Panc1 (cell line): ENCODE data around the gene PRPF18. TPM values are rescaled to one million over a fixed set of nuclear protein-coding genes. Genes with fewer than 3 reads are reported as not detected.

ENCODE experiments used
- ATAC-seq: fragments of 200-7000 bp; cut with Tn5 transposase; 2 replicates; pipeline ENCODE4 v1.9.1; 2020; ENCODE audit warnings: mild to moderate bottlenecking, moderate library complexity
- BruUV-seq: library from RNA; stranded (reverse); fragments of 400-500 nt; replicated peaks from 2 replicates; lab custom pipeline; 2021; lab: Mats Ljungman, UMichigan
- CTCF ChIA-PET: fragments of 300-600 bp; sonication (Branson Sonifier 250); formaldehyde crosslinking; loops from one replicate; lab custom pipeline; 2022; ENCODE audit warnings: antibody characterized with exemption; lab: Charles Lee
- POLR2A ChIA-PET: fragments of 300-600 bp; sonication (Branson Sonifier 250); formaldehyde crosslinking; loops from one replicate; lab custom pipeline; 2022; ENCODE audit warnings: antibody characterized with exemption; lab: Charles Lee
- DNase-seq: peaks from one replicate; pipeline ENCODE4 v3.0.0-alpha.2; 2010; ENCODE audit warnings: low read depth, low spot score
- H3K27ac ChIP-seq: 2 replicates; pipeline ENCODE4 v1.5.1; 2011; ENCODE audit warnings: mild to moderate bottlenecking, low read length, inconsistent platforms
- H3K27me3 ChIP-seq: fragments of 200-500 bp; sonication (Bioruptor generic); 2 replicates; pipeline ENCODE4 v1.6.0; 2014; ENCODE audit warnings: low read length, inconsistent platforms; ENCODE audit not compliant: control insufficient read depth, insufficient read depth
- H3K36me3 ChIP-seq: fragments of 200-500 bp; sonication (Bioruptor generic); 2 replicates; pipeline ENCODE4 v1.5.1; 2014; ENCODE audit warnings: inconsistent platforms, mild to moderate bottlenecking, low read length, moderate library complexity; ENCODE audit not compliant: control insufficient read depth, insufficient read depth
- H3K4me1 ChIP-seq: 2 replicates; pipeline ENCODE4 v1.5.1; 2011; ENCODE audit warnings: inconsistent platforms, mild to moderate bottlenecking, low read length, moderate library complexity; ENCODE audit not compliant: control insufficient read depth, insufficient read depth
- H3K4me3 ChIP-seq, 2 experiments: 2 replicates each; pipeline ENCODE4 v1.5.1; 2011 to 2012; ENCODE audit warnings: low read depth in 2 of 2, low read length in 2 of 2, mild to moderate bottlenecking in 2 of 2, inconsistent platforms in 1 of 2, moderate library complexity in 1 of 2
- H3K9me3 ChIP-seq: fragments of 200-500 bp; sonication (Bioruptor generic); 2 replicates; pipeline ENCODE4 v1.5.1; 2014; ENCODE audit warnings: low read depth, mild to moderate bottlenecking, inconsistent platforms, low read length, moderate library complexity; ENCODE audit not compliant: control insufficient read depth, insufficient read depth
- CTCF ChIP-seq: fragments of 450-650 bp; IDR thresholded peaks from 2 replicates; pipeline ENCODE4 v1.5.1; 2017; ENCODE audit warnings: mild to moderate bottlenecking
- POLR2AphosphoS5 ChIP-seq: IDR thresholded peaks from 2 replicates; pipeline ENCODE4 v1.6.1; 2012; ENCODE audit warnings: mild to moderate bottlenecking, low read depth, low read length, moderate library complexity
- SIN3A ChIP-seq: IDR thresholded peaks from 2 replicates; pipeline ENCODE4 v1.6.1; 2012; ENCODE audit warnings: low read depth, mild to moderate bottlenecking, low read length, moderate library complexity, borderline replicate concordance; ENCODE audit not compliant: insufficient read depth
- TCF7L2 ChIP-seq: IDR thresholded peaks from 2 replicates; pipeline ENCODE4 v1.6.1; 2011; ENCODE audit warnings: mild to moderate bottlenecking, low read depth, low read length, inconsistent platforms
- in situ Hi-C: cut with HindIII; loops from 2 replicates; pipeline ENCODE4 v1.10.0; 2016; ENCODE audit warnings: low sequenced_read_pairs, low pct_unique_long_range_greater_than_20kb
- intact Hi-C: fragments of 100-400 bp; cut with micrococcal nuclease; formaldehyde crosslinking; loops from one replicate; pipeline ENCODE4 v1.10.0; 2022; ENCODE audit not compliant: unreplicated experiment
- total RNA-seq: library from RNA; stranded (reverse); gene quantifications from one replicate; pipeline ENCODE4 v1.2.1, GENCODE V29; 2021; ENCODE audit not compliant: unreplicated experiment
- TF ChIP-seq, protein P1 (sequence below), 2 experiments: IDR thresholded peaks; 2 replicates each; pipeline ENCODE4 v1.6.1; 2011 to 2012; ENCODE audit warnings: low read depth in 2 of 2, control low read depth in 1 of 2, low read length in 1 of 2, mild to moderate bottlenecking in 1 of 2, moderate library complexity in 1 of 2; ENCODE audit not compliant: insufficient read depth in 1 of 2

PRPF18 gene
- total RNA-seq, 1 experiment from 2014 or later: 12.0 TPM

- no peak for TF ChIP-seq TCF7L2
- TF ChIP-seq, protein P1, sequence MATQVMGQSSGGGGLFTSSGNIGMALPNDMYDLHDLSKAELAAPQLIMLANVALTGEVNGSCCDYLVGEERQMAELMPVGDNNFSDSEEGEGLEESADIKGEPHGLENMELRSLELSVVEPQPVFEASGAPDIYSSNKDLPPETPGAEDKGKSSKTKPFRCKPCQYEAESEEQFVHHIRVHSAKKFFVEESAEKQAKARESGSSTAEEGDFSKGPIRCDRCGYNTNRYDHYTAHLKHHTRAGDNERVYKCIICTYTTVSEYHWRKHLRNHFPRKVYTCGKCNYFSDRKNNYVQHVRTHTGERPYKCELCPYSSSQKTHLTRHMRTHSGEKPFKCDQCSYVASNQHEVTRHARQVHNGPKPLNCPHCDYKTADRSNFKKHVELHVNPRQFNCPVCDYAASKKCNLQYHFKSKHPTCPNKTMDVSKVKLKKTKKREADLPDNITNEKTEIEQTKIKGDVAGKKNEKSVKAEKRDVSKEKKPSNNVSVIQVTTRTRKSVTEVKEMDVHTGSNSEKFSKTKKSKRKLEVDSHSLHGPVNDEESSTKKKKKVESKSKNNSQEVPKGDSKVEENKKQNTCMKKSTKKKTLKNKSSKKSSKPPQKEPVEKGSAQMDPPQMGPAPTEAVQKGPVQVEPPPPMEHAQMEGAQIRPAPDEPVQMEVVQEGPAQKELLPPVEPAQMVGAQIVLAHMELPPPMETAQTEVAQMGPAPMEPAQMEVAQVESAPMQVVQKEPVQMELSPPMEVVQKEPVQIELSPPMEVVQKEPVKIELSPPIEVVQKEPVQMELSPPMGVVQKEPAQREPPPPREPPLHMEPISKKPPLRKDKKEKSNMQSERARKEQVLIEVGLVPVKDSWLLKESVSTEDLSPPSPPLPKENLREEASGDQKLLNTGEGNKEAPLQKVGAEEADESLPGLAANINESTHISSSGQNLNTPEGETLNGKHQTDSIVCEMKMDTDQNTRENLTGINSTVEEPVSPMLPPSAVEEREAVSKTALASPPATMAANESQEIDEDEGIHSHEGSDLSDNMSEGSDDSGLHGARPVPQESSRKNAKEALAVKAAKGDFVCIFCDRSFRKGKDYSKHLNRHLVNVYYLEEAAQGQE (IDR thresholded peaks at IDR 0.05; ENCODE audit: insufficient read depth in 1 of 2, low read depth in 2 of 2, low read length in 1 of 2): no peak
- TF ChIP-seq POLR2AphosphoS5: no peak
- no peak for TF ChIP-seq SIN3A
- ChIA-PET POLR2A (no interaction called here), CTCF (no interaction called here)
- H3K4me3 ChIP-seq: no peak overlapping the region
- H3K36me3 ChIP-seq: no peaks in the 10 kb centered on the region; the same call in 1 of the 2 replicates
- H3K27ac ChIP-seq: no peak overlapping the region
- intact Hi-C loops: no loop called here
- H3K9me3 ChIP-seq: no peaks in the 10 kb centered on the region
- no peaks in the 10 kb centered on the region for H3K4me1 ChIP-seq
- BruUV-seq: no TSS peak
- in situ Hi-C loops: no loop called here
- no peak for ATAC-seq
- H3K27me3 ChIP-seq: no peaks in the 10 kb centered on the region
- DNase-seq: no peak
Measured at GRCh38 chr10:13643016-13643415, 56.3 kb downstream of the PRPF18 start.

GRCh38 chr10:13644866-13645265 is 58.1 kb downstream of the PRPF18 start:
- in situ Hi-C loops: no loop called here
- no peak for DNase-seq
- TF ChIP-seq, protein P1 (IDR thresholded peaks at IDR 0.05; ENCODE audit: insufficient read depth in 1 of 2, low read depth in 2 of 2, low read length in 1 of 2): no peak
- no peak for TF ChIP-seq POLR2AphosphoS5
- TF ChIP-seq TCF7L2: no peak
- TF ChIP-seq CTCF: no peak
- TF ChIP-seq SIN3A: no peak
- Histone ChIP-seq H3K4me3 (no peak overlapping the region), H3K27me3 (no peaks in the 10 kb centered on the region), H3K4me1 (no peaks in the 10 kb centered on the region), H3K9me3 (no peaks in the 10 kb centered on the region), H3K27ac (no peak overlapping the region), H3K36me3 (no peaks in the 10 kb centered on the region)
- BruUV-seq: no TSS peak
- ChIA-PET CTCF (no interaction called here), POLR2A (no interaction called here)
- intact Hi-C loops: no loop called here
- ATAC-seq: no peak
